Measurements from ENCODE around the gene MEN1.
A peak's percentile ranks its signal among the peaks of the same experiment; 100 is the strongest.

The MEN1 gene

DNA sequence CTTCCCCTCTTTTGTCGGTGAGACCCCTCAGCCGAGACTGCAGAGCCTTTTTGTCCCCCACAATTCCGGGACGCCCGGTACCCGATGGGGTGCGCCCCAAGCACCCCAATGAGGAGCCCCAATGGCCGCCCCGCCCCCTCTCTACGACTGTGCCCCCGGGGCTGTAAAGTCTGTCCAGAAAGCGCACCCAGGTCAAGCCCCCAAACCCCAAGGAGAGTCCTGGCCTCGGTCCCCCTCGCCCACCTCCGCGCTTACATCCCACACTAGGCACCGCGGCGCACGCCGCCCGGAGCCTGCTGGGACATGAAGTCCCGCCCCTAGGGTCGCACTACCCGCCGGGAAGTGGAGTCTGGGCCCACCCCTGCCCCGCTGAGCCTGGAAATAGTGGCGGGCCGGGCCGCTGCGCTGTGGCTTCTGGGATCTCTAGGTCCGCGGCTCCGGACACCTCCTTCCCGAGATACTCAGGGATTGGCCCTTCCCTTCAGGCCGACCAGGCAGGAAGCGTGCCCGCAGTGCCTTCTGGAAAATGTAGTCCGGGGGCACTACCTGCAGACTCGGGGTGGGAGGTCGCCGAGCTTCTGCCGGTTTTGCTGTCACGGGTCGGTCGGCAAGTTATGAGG lies at the start of gene MEN1:
TSS of gene MEN1 (minus strand) at position 281 of the 620 bp plus-strand sequence. CDS start 442 bp downstream, outside the sequence.
- peak; percentile 93 for DNase-seq (ENCODE audit: low read depth)

- no peak for DNase-seq (ENCODE audit: low read depth)
Measured at GRCh38 chr11:64859542-64860414, 49.4 kb upstream of the MEN1 start.

- no peak for DNase-seq (ENCODE audit: low read depth)
Measured at GRCh38 chr11:64858467-64859263, 48.3 kb upstream of the MEN1 start.

DNA sequence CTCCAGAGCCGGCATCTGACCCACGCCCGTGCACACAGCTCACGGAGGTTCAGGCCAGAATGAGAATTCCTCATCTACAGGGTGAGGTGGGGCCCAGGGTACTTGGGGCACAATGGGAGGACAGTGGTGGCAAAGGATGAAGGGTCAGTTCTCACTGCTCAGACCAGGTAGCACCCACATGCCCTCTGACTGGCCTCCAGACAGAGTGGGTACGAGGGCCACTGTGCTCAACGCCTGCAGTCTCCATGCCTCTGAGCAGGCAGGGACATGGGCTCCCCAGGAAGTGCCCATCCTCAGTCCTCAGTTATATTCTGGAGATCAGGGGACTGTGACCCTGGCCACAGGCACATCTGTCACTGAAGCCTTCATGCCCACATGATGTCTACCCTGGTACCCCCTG lies 47.1 kb upstream of the MEN1 start:
- no peak for DNase-seq (ENCODE audit: low read depth)

- peak; percentile 74 for DNase-seq (ENCODE audit: low read depth)
Measured at GRCh38 chr11:64856382-64857227, 46.3 kb upstream of the MEN1 start.

DNA sequence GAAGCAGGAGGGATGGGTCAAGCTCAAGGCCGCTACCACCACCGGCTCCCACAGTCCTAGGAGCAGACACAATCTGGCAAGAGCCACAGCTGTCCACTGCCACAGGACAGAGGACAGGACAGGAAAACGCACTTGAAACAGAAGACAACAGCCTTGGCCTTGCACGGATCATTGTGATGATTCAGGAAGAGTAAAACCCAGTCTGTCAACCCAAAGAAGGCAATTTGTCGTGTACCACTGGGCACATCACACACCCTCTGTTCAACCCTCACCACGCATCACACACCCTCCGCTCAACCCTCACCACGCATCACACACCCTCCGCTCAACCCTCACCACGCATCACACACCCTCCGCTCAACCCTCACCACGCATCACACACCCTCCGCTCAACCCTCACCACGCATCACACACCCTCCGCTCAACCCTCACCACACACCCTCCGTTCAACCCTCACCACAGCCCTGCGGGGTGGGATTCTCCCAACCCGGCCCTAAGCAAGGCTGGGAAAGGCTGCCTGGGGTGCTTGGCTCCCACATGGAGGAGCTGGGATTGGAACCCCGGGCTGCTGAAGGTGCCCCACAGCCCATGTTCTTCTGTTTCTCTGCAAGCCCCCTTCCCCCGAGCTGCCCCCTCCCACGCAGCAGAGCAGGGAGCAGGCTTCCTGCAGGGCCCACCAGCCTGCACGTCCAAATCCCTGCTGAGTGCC lies 45.4 kb upstream of the MEN1 start:
- DNase-seq (ENCODE audit: low read depth) = no peak

DNA sequence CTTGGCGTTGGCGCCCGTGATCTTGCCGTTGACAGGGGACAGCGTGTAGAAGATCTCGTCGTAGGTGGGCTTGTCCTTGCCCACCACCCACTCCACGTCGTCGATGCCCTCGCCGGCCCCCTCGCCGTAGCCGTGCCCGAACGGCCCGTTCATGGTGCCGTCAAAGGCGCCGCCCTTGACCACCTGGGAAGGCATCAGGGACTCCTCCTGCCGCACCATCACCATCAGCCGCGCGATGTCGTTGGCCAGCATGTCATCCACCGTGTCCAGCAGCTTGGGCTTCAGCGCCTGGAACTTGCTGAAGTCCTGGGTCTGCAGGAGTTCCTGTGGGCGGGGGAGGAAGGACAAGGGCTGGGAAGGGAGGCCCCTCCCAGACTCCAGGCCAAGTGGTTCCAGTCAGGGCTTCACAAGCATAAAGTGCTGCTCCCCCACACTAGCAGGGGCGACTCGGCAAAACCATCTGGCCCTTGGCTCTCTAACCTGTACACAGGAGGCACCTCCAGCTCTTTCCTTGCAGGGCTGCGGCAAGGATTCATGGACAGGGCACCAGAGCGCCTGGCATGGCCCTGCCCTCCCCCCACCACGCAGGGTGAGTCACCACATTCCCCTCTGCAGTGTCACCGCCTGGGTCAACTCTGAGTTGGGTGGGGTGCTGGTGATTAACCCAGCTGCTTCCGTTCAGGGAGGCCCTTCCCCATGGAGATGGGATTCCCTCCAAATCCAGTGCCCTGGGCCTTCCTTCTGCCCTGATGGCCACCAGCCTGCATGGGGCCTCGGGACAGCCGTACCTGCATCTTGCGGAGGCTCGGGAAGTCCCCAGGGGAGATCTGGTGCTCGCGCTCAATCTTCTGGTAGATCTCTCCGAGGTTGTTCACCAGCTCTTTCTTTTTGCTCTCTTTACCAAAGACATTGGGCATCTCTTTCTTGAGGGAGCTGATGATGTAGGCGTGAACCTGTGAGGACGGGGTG lies 44.5 kb upstream of the MEN1 start:
- peak; percentile 84 for DNase-seq (ENCODE audit: low read depth)

- DNase-seq (ENCODE audit: low read depth) = no peak
Measured at GRCh38 chr11:64854157-64854533, 43.8 kb upstream of the MEN1 start.

GRCh38 chr11:64853709-64854108 lies 43.4 kb upstream of the MEN1 start:
- no peak for DNase-seq (ENCODE audit: low read depth)

DNA sequence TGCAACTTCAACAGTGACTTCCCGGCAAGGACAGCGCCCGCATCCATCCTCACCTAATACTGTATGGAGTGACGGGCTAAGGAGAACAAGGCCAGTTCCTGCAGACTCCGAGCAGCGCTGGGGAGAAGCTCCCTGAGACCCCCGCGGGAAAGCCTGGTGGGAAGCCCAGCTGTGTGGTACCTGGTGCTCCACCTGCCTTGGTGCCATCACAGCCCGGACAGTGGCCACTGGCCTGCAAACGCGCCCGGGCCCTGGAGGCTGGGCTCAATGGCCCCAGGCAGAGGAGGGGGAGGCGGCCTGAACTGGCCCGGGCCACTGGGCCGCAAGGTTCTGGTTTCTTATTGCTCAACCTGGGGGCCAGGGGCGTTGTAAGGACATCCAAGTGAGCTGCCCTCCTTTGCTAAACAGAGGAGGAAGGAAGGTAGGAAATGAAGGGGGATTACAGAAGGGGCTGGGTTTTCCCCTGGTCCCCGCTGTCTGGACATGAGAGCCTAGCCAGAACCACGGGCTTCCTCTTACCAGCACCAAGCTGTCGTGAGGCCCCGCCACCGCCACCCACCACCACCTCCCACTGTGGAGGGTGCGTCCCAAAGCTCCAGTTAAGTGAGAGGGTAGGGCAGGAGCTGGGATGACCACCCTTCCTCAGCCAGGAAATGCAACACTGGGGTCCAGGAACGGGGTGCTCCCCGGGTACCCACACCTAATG lies 42.6 kb upstream of the MEN1 start:
- no peak for DNase-seq (ENCODE audit: low read depth)

- no peak for DNase-seq (ENCODE audit: low read depth)
Measured at GRCh38 chr11:64851831-64852351, 41.5 kb upstream of the MEN1 start.

DNA sequence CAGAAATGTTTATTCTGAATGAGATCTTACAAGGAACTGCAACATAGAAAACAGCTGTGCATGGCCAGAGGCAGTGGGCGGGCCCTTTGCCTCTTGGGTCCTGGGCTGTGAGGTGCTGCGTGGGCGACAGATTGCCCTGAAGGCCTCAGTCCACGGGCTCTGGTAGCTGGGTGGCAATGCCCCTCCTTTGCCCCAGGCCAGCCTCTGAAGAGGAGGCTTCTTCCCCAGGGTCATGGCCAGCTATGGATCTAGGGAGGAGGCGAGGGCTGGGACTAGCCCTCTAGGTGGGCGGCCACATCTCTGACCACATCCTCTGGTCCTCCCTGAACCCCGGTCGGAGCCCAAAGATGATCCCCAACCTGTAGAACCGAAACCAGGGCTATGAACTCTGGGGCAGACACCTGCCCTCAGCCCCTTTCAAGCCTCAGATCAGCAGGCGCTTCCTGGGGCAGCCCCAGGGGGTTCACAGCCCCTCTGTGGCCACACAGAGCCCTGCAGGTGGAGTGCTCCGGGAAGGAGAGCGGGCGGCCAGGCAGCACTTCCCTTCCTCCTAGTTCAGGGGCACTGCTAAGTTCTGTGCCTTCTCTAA lies 40.7 kb upstream of the MEN1 start:
- no peak for DNase-seq (ENCODE audit: low read depth)

DNA sequence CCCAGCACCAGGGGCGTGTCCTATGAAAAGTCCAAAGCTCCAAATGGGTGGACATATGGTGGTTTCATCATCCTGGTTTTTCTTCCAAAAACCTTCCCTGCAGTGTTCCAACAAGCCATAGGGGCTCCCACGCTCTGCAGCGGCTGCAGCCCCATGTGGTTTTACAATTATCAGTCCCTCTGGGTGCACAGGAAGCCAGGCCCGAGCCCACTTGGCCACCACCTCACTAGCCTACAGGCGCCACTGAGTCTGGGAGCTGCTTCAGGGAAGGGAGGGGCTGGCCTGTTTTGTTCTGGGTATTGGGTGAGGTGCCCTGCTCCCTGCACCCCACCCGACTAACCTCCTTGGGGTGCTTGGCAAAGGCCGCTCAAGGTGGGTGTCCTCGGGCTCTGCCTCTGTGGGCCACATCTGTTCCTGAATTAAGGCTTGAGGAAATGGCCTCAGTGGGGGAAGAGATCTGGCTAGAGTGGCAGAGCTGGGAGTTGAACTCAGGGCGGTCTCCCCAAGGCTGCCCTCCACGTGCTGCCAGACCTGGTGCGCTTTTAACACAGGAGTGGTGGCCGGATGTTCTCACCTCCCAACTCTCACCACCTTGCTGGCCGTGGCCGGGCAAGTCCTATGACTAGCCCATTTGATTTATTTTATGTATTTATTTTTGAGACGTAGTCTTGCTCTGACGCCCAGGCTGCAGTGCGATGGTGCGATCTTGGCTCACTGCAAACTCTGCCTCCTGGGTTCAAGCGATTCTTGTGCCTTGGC lies 39.4 kb upstream of the MEN1 start:
- DNase-seq (ENCODE audit: low read depth) = peak; percentile 34

- no peak for DNase-seq (ENCODE audit: low read depth)
Measured at GRCh38 chr11:64848826-64849597, 38.7 kb upstream of the MEN1 start.

DNA sequence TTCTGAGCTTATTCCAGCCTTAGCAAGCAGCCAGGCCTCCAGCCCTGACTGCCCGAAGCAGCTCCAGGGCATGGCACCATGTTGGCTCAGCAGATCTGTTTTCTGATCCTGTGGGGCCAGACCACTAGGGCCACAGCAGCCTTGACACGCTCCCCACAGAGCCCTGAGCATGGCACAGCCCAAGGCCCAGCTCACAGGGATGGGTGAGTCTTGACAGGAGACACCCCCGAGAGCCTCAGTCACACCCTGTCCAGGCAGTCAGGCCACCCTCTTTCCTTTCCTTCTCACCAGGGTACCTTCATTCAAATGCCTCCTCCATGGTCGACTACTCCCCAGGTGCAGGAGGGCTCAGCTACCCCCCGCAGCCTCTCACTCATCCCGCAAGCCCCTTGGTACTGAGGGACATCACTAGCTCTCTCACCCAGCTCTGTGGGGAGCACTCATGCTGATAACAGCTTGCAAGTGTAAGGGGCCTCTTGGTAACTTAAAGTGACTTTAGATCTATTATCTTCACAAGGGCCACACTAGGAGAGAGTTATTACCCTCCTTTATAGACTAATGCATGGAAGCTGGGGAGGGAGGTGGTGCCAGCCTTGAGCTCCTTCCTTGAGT lies 38.0 kb upstream of the MEN1 start:
- DNase-seq (ENCODE audit: low read depth) = no peak

DNA sequence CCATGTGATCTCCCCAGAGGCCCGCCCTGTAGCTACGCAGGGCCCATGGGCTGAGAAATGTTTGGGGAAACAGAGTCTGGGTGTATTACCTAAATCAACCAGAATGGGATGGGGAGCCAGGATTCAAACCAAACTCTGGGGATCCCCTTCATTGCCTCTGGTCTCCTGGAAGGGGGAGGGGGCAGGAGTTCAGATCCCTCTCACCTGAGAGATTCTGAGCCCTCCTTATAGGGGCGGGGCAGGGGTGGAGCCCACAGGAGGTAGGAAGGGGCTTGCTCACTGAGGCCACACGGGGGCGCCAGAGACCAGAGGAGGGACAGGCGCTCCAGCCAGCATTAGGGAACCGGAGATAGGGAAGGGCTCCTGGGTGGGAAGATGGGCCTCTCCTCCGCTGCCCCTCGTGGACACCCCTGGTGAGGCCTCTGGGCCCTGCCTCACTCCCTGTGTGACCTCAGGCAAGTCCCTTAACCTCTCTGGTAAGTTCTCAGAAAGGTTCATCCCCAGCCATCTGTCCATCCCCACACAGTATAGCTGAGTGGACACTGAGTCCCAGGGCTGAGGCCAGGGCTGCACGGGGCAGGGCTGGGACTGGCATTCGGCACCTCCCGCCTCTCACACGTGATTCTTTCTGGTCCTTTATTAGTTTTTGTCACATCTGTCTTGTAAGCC lies 36.8 kb upstream of the MEN1 start:
- peak; percentile 78 for DNase-seq (ENCODE audit: low read depth)
